RWPE2 (cell line): ENCODE results near the gene KRTAP10-5.
"Not testable (repeated sequence)": the region's sequence is repeated elsewhere in the genome, so short reads cannot be mapped to it uniquely, and the experiment has no call there.

Experiments
- ATAC-seq: fragments of 200-7000 bp; cut with Tn5 transposase; 3 replicates; pipeline ENCODE4 v1.9.1; 2021; ENCODE audit warnings: low read depth
- DNase-seq: peaks from one replicate; pipeline ENCODE4 v3.0.0-alpha.2; 2020; ENCODE audit warnings: low spot score
- H3K27ac ChIP-seq: fragments of 450-650 bp; 2 replicates; pipeline ENCODE4 v1.5.1; 2017; ENCODE audit warnings: mild to moderate bottlenecking; ENCODE audit not compliant: poor library complexity, severe bottlenecking
- H3K27me3 ChIP-seq: fragments of 250-450 bp; sonication (Bioruptor Pico); 2 replicates; pipeline ENCODE4 v1.5.1; 2021; ENCODE audit warnings: mild to moderate bottlenecking, moderate library complexity; ENCODE audit not compliant: insufficient read depth, poor library complexity, severe bottlenecking
- H3K36me3 ChIP-seq: fragments of 250-450 bp; sonication (Bioruptor Pico); 2 replicates; pipeline ENCODE4 v1.5.1; 2020; ENCODE audit warnings: low read depth, mild to moderate bottlenecking, moderate library complexity
- H3K4me1 ChIP-seq: fragments of 250-450 bp; sonication (Bioruptor Pico); 2 replicates; pipeline ENCODE4 v1.5.1; 2021; ENCODE audit warnings: mild to moderate bottlenecking, moderate library complexity; ENCODE audit not compliant: insufficient read depth, poor library complexity, severe bottlenecking
- H3K4me3 ChIP-seq: fragments of 250-450 bp; sonication (Bioruptor Pico); 2 replicates; pipeline ENCODE4 v1.5.1; 2021; ENCODE audit warnings: mild to moderate bottlenecking, moderate library complexity; ENCODE audit not compliant: severe bottlenecking
- H3K9me3 ChIP-seq: fragments of 250-450 bp; sonication (Bioruptor Pico); 2 replicates; pipeline ENCODE4 v1.5.1; 2021; ENCODE audit warnings: mild to moderate bottlenecking, moderate library complexity; ENCODE audit not compliant: severe bottlenecking
- TF ChIP-seq, protein P1 (sequence below): fragments of 450-650 bp; IDR thresholded peaks from one replicate; pipeline ENCODE4 v1.5.1; 2017; ENCODE audit warnings: mild to moderate bottlenecking, moderate library complexity; ENCODE audit not compliant: poor library complexity, severe bottlenecking

The KRTAP10-5 gene, protein sequence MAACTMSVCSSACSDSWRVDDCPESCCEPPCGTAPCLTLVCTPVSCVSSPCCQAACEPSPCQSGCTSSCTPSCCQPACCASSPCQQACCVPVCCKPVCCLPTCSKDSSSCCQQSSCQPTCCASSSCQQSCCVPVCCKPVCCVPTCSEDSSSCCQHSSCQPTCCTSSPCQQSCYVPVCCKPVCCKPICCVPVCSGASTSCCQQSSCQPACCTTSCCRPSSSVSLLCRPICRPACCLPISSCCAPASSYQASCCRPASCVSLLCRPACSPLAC

DNA sequence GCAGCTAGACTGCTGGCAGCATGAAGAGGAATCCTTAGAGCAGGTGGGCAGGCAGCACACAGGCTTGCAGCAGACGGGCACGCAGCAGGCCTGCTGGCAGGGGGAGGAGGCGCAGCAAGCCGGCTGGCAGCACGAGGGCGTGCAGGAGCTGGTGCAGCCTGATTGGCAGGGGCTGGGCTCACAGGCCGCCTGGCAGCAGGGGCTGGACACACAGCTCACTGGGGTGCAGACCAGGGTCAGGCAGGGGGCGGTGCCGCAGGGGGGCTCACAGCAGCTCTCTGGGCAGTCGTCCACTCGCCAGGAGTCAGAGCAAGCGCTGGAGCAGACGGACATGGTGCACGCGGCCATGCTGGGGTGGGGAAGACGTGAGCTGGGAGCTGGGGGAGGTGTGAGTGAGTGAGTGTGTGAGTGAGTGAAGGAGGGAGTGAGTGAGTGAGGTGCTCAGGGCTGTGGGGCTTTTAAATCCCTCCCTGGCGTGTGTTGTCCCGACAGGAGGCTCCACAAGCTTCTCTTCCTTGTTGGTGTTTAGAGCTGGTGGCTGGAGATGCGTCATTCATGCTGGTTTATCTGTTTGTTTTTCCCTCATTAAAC is at the start of gene KRTAP10-5:
TSS of gene KRTAP10-5 (minus strand) at position 374 of the 591 bp plus-strand sequence. CDS start at position 348, 26 bp downstream.
- H3K4me3 ChIP-seq, ATAC-seq, H3K4me1 ChIP-seq, H3K27me3 ChIP-seq, H3K27ac ChIP-seq, DNase-seq, H3K36me3 ChIP-seq: not testable (repeated sequence)
- H3K9me3 ChIP-seq: peaks cover 10% of the 10 kb centered on the region

DNA sequence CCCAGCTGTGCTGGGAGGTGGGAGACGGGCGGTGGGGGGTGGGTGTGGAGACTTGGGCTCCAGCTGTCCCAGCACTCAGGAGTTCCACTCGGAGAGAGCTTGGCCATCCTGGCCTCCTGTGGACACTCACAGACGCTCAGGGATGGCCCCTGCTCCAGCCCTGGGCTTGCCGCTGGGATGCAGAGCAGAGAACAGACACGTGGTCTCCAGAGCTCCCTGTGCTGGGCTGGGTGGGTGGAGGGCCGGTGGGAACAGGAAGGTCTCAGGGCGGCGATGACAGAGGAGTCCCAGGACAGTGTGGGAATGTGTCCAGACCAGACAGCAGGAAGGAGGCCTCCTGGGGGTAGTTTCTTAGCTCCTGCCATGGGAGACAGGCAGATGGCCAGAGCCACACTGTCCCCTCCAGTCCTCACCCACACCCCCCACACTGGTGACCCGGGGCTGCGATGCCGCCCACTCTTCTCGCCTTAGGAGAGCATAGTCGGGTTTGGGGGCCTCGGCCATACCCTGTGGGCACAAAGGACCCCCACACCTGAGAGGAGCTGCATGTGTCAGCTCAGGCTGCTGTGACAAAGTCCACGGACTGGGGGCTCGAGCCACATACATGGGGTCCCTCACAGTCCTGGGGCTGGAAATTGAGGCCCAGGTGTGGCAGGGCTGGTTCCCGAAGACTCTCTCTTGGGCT is 48.4 kb upstream of the KRTAP10-5 start:
- Histone ChIP-seq H3K4me3 (no peak overlapping the region), H3K27ac (no peak overlapping the region), H3K9me3 (peaks cover 18% of the 10 kb centered on the region), H3K4me1 (no peaks in the 10 kb centered on the region), H3K27me3 (no peaks in the 10 kb centered on the region), H3K36me3 (no peaks in the 10 kb centered on the region)
- DNase-seq (no peak), ATAC-seq (no peak)
- TF ChIP-seq, protein P1, sequence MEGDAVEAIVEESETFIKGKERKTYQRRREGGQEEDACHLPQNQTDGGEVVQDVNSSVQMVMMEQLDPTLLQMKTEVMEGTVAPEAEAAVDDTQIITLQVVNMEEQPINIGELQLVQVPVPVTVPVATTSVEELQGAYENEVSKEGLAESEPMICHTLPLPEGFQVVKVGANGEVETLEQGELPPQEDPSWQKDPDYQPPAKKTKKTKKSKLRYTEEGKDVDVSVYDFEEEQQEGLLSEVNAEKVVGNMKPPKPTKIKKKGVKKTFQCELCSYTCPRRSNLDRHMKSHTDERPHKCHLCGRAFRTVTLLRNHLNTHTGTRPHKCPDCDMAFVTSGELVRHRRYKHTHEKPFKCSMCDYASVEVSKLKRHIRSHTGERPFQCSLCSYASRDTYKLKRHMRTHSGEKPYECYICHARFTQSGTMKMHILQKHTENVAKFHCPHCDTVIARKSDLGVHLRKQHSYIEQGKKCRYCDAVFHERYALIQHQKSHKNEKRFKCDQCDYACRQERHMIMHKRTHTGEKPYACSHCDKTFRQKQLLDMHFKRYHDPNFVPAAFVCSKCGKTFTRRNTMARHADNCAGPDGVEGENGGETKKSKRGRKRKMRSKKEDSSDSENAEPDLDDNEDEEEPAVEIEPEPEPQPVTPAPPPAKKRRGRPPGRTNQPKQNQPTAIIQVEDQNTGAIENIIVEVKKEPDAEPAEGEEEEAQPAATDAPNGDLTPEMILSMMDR: no peak

DNA sequence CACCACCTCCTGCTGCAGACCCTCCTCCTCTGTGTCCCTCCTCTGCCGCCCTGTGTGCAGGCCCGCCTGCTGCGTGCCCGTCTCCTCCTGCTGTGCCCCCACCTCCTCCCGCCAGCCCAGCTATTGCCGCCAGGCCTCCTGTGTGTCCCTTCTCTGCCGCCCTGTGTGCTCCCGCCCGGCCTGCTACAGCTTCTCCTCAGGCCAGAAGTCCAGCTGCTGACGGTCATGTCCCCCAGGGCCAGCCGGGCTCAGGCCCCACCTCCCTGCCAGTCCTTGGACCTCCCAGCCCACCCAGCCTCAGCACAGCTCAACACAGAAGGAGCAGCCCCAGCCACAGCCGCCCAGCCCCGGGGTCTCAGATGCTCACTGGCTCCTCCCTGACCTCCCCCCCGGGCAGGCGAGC is 47.4 kb upstream of the KRTAP10-5 start:
- H3K4me3 ChIP-seq, H3K27me3 ChIP-seq, ATAC-seq, H3K4me1 ChIP-seq, H3K27ac ChIP-seq, H3K36me3 ChIP-seq, DNase-seq: not testable (repeated sequence)
- H3K9me3 ChIP-seq: peaks cover 20% of the 10 kb centered on the region

DNA sequence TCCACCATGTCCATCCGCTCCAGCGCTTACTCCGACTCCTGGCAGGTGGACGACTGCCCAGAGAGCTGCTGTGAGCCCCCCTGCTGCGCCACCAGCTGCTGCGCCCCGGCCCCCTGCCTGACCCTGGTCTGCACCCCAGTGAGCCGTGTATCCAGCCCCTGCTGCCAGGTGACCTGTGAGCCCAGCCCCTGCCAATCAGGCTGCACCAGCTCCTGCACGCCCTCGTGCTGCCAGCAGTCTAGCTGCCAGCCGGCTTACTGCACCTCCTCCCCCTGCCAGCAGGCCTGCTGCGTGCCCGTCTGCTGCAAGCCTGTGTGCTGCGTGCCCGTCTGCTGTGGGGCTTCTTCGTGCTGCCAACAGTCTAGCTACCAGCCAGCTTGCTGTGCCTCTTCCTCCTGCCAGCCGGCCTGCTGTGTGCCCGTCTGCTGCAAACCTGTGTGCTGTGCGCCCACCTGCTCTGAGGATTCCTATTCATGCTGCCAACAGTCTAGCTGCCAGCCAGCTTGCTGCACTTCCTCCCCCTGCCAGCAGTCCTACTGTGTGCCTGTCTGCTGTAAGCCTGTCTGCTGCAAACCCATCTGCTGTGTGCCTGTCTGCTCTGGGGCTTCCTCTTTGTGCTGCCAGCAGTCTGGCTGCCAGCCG is 46.9 kb upstream of the KRTAP10-5 start:
- ATAC-seq, H3K36me3 ChIP-seq, H3K27ac ChIP-seq, H3K27me3 ChIP-seq, H3K4me3 ChIP-seq, DNase-seq, H3K4me1 ChIP-seq: not testable (repeated sequence)
- H3K9me3 ChIP-seq: peaks cover 20% of the 10 kb centered on the region

DNA sequence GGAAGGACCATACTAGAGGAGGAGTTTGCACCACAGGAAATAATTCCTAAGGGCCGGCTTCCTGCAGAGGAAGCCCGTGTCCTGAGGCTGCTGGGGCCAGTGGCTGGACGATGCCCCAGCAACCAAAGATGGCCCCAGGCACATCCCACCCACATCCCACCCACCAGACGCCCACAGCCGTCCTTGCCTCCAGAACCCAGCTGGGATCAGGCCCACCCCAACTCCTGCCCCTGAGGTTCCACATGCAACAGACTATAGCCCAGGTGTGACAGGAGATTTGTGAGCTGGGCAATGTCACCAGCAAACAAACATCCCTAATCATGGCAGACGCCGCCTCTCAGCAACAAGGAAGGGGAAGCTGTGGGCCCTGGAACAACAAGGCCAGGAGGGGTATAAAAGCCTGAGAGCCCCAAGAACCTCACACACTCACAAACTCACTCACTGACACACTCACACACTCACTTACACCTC is 46.3 kb upstream of the KRTAP10-5 start, which contains the start of gene KRTAP10-9:
TSS of gene KRTAP10-9 (plus strand) at position 421 of the 471 bp plus-strand sequence. CDS start 79 bp downstream, outside the sequence.
- Histone ChIP-seq H3K36me3 (no peaks in the 10 kb centered on the region), H3K4me3 (no peak within 1 kb of the TSS), H3K27ac (no peak within 1 kb of the TSS), H3K9me3 (peaks cover 15% of the 10 kb centered on the region), H3K4me1 (no peaks in the 10 kb centered on the region), H3K27me3 (no peaks in the 10 kb centered on the region)
- ATAC-seq (no peak), DNase-seq (no peak)
- TF ChIP-seq, protein P1: no peak

DNA sequence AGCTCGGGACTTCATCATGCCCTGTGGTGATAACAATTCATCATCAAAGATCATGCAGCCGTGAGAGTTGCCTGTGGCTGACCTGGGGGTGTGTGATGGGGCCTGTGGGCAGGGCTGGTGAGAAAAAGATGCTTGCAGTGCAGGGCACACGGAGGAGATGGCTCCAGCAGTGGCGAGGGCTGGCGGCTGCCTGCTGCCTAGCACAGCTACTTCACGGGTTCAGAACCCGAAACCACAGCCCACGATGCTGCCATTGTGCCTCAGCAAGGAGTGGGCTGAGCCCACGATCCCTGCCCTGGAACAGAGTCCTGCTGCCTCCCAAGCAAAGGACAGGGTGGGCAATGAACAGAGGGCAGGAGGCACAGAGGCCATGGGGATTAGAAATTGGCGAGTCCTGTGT is 45.9 kb upstream of the KRTAP10-5 start:
- no peak for ATAC-seq
- H3K27ac ChIP-seq: no peak overlapping the region
- no peak overlapping the region for H3K4me3 ChIP-seq
- TF ChIP-seq, protein P1: no peak
- DNase-seq: no peak
- H3K36me3 ChIP-seq: no peaks in the 10 kb centered on the region
- no peaks in the 10 kb centered on the region for H3K4me1 ChIP-seq
- H3K9me3 ChIP-seq: peaks cover 13% of the 10 kb centered on the region
- H3K27me3 ChIP-seq: no peaks in the 10 kb centered on the region
